ENCODE data around the gene RP9. TPM values are rescaled to one million over a fixed set of nuclear protein-coding genes. Genes with fewer than 3 reads are reported as not detected.

Gene RP9
- total RNA-seq, 1 experiment from 2014 or later, result 16.2 TPM

DNA sequence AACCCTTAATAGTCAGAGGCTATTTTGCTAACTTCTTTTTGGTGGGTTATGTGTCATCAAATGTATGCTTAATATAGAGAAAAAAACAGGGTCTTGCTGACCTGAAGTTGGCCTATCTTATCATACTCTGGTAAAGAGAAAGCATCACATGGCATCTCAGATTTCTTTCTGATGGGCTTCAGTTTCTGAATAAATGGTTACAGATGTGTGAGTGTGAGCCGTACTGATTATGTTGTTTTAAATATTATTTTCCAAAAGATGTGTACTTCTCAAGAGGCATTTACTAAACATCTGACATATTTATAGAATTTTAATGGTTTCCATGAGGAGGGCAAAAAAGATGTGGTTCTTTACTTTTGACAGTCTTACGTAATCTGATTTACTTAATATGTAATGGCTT lies 48.6 kb upstream of the RP9 start:
- no peak overlapping the region for H3K27ac Mint-ChIP-seq
- no peaks in the 10 kb centered on the region for H3K4me1 Mint-ChIP-seq
- H3K27ac ChIP-seq (ENCODE audit: insufficient read length, low read depth, low read length), result no peak overlapping the region

More for the DNA sequence above, 48.6 kb upstream of the RP9 start:
- Mint-ChIP-seq H3K9me3 (peaks cover 0 to 3% of the 10 kb centered on the region in 2 experiments; a peak in 1 of 5 replicates), H3K36me3 (ENCODE audit: insufficient read depth in 1 of 3, low read depth in 3 of 3) (0 out of 7 replicates have a peak, but pooled peaks cover 0 to 2% (median 0%) of the 10 kb centered on the region in 3 experiments), H3K27me3 (ENCODE audit: low read depth) (no peaks in the 10 kb centered on the region), H3K4me3 (no peak overlapping the region)
- Histone ChIP-seq H4K91ac (ENCODE audit: insufficient read length, low read depth, low read length) (no peak overlapping the region), H3T11ph (ENCODE audit: low read length) (no peak overlapping the region), H2BK5ac (ENCODE audit: insufficient read length, low read length) (no peak overlapping the region), H4K20me1 (ENCODE audit: control insufficient read depth, insufficient read depth, insufficient read length) (no peaks in the 10 kb centered on the region), H3K9ac (ENCODE audit: extremely low read depth, insufficient read length, low read length) (no peak overlapping the region), H2AK5ac (ENCODE audit: insufficient read length, low read length) (no peak overlapping the region), H3K4ac (ENCODE audit: low read depth, low read length) (no peak overlapping the region), H2BK15ac (ENCODE audit: low read depth, low read length) (no peak overlapping the region), H3K9me3 (ENCODE audit: control insufficient read depth, low read depth, low read length) (no peaks in the 10 kb centered on the region), H3K23ac (ENCODE audit: insufficient read length, low read depth, low read length) (no peak overlapping the region), H2AFZ (ENCODE audit: low read length) (no peak overlapping the region), H4K8ac (replicated peaks; ENCODE audit: insufficient read length, low read depth, low read length) (no peak overlapping the region), H3K4me2 (ENCODE audit: insufficient read depth, insufficient read length, low read length) (no peak overlapping the region), H3K18ac (ENCODE audit: insufficient read length, low read depth, low read length) (no peak overlapping the region), H2BK12ac (ENCODE audit: insufficient read length, low read depth, low read length) (no peak overlapping the region), H3K14ac (ENCODE audit: insufficient read depth, low read length) (no peak overlapping the region), H3K27me3 (ENCODE audit: insufficient read depth, low read length) (no peaks in the 10 kb centered on the region), H2BK20ac (ENCODE audit: low read depth, low read length, poor library complexity, severe bottlenecking) (no peak overlapping the region), H3K4me1 (ENCODE audit: insufficient read depth, low read length) (no peaks in the 10 kb centered on the region), H3K56ac (ENCODE audit: insufficient read length, low read depth, low read length) (no peak overlapping the region), H3K79me2 (ENCODE audit: insufficient read depth, low read length) (no peaks in the 10 kb centered on the region), H3K23me2 (ENCODE audit: insufficient read length, low read depth, low read length, poor library complexity, severe bottlenecking) (no peaks in the 10 kb centered on the region), H3K79me1 (ENCODE audit: insufficient read depth, low read depth, low read length, poor library complexity, severe bottlenecking) (no peaks in the 10 kb centered on the region), H4K5ac (ENCODE audit: insufficient read length, low read depth, low read length) (no peak overlapping the region), H2BK120ac (ENCODE audit: low read depth, low read length, poor library complexity, severe bottlenecking) (no peak overlapping the region)
- no CpG with 5 or more reads among the region's 2 CpGs for WGBS (ENCODE audit: extremely low coverage, insufficient read length, low lambda C conversion rate)
- no peak for DNase-seq
- TF ChIP-seq CTCF (conservative IDR thresholded peaks at IDR 0.05), result no peak

All from H9 (cell line).